ENCODE data around the gene STRADB.

Gene STRADB

DNA sequence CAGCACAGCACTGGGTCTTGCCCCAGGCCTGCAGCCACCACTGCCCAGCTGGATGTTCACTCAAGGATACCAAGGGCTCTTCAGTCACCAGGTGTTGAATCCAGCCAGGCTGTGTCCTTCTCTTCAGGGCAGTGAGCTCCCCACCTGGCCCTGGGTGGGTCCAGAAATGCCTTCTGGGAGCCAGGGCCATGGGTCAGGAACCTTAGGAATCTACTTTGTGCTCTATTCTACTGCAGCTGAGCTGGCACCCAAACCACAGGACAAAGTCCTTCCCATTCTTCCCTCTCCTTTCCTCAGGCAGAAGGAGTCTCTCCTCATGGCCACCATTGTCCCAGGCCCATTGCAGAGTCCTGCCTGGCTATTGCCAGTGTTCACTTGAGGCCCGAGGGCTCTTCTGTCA is 13.0 kb downstream of the STRADB start:
- H3K9me3 ChIP-seq (ENCODE audit: insufficient read depth, low read depth, low read length), result no peaks in the 10 kb centered on the region
- H3K14ac ChIP-seq (ENCODE audit: low read length), result no peak overlapping the region
- no peak overlapping the region for H2BK12ac ChIP-seq (ENCODE audit: low read length)
- no CpG with 5 or more reads among the region's 1 CpG for WGBS (ENCODE audit: extremely low coverage, insufficient coverage, insufficient read length)
- no peak overlapping the region for H2BK120ac ChIP-seq (ENCODE audit: insufficient read depth, low read length, poor library complexity)
- H2BK5ac ChIP-seq (ENCODE audit: low read depth, low read length, poor library complexity), result no peak overlapping the region
- no peak overlapping the region for H3K27ac ChIP-seq (ENCODE audit: low read depth, low read length)
- no peak overlapping the region for H3K9ac ChIP-seq (ENCODE audit: low read length)
- H3K79me1 ChIP-seq (ENCODE audit: low read length), result no peaks in the 10 kb centered on the region
- peaks cover 6 to 8% of the 10 kb centered on the region in 2 experiments for H3K36me3 ChIP-seq (ENCODE audit: control insufficient read depth in 1 of 2, insufficient read depth in 2 of 2, low read length in 2 of 2)
- no peak overlapping the region for H2AFZ ChIP-seq (ENCODE audit: insufficient read depth, low read length, poor library complexity)
- H4K91ac ChIP-seq (ENCODE audit: low read depth, low read length), result no peak overlapping the region
- no peaks in the 10 kb centered on the region for H3K79me2 ChIP-seq (ENCODE audit: control insufficient read depth, insufficient read depth, low read length, poor library complexity)
- H3K27me3 ChIP-seq (ENCODE audit: insufficient read depth, low read length), result no peaks in the 10 kb centered on the region
- H3K4me3 ChIP-seq (ENCODE audit: low read depth, low read length), result no peak overlapping the region
- no peak overlapping the region for H3K4ac ChIP-seq (ENCODE audit: low read depth, low read length)
- H3K4me2 ChIP-seq (ENCODE audit: low read length), result no peak overlapping the region
- H4K8ac ChIP-seq (ENCODE audit: low read depth, low read length), result no peak overlapping the region
- no peak overlapping the region for H3K23ac ChIP-seq (ENCODE audit: low read length)
- H3K18ac ChIP-seq (ENCODE audit: low read length), result no peak overlapping the region
- DNase-seq, result no peak
- H4K12ac ChIP-seq (ENCODE audit: low read depth, low read length), result no peak overlapping the region
- H3K4me1 ChIP-seq (ENCODE audit: control insufficient read depth in 1 of 2, insufficient read depth in 2 of 2, low read length in 2 of 2), result no peaks in the 10 kb centered on the region
- H2AK5ac ChIP-seq (ENCODE audit: low read length), result no peak overlapping the region

DNA sequence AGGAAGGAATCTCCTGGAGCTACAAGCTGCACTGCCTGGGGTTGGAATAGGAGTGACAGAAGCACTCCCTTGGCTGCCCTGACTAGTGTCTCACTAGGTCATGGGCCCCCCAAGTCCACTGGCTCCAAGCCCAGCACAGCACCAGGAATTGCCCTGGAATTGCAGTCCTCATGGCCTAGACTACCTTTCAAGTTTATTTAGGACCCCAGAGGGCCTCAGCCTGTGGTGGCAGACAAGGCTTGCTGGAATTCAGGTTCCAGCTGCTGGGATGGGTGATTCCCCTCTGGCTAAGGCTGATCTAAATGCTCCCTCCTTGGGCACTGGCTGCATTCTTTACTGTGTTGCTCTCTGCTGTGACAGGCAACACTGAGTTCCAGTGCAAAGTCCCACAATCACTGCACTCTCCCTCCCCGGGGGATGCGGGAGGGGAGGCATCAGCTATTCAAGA is 14.0 kb downstream of the STRADB start:
- no CpG with 5 or more reads among the region's 2 CpGs for WGBS (ENCODE audit: extremely low coverage, insufficient coverage, insufficient read length)
- Histone ChIP-seq H2AK5ac (ENCODE audit: low read length) (no peak overlapping the region), H3K9ac (ENCODE audit: low read length) (no peak overlapping the region)

DNA sequence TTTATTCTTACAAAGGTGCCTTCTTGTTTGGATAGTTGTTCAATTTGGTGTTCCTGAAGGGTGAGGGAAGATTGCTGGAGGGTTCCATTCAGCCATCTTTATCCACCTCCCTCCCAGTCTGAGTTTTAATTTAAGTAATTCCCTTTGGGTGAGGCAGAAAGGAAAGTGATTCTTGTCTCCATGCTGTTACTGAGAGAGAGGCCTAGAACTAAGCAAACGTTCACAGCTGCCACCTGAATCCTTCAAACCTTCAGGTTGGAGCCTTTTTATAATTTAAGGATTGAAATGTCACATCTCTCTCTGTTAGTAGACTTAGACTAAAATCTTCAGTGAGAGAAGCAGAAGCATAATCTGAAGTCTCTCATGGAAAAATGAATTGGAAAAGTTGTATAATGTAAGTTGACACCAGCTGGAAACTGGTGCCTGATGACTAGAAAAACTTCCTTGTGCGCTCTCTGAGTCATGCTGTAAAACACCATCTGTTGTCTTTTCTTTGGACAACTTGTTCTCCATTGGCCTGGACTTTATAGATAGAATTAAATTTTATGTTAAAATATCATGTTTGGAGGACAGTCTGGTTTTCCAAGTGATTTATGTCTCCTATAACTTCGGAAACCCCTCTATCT is 14.6 kb downstream of the STRADB start:
- Histone ChIP-seq H3K4me1 (ENCODE audit: control insufficient read depth in 1 of 2, insufficient read depth in 2 of 2, low read length in 2 of 2) (no peaks in the 10 kb centered on the region), H3K4me3 (ENCODE audit: low read depth, low read length) (no peak overlapping the region), H3K4me2 (ENCODE audit: low read length) (no peak overlapping the region), H3K14ac (ENCODE audit: low read length) (no peak overlapping the region), H3K9ac (ENCODE audit: low read length) (no peak overlapping the region), H3K27ac (ENCODE audit: low read depth, low read length) (no peak overlapping the region), H3K23ac (ENCODE audit: low read length) (no peak overlapping the region), H4K12ac (ENCODE audit: low read depth, low read length) (no peak overlapping the region), H4K8ac (ENCODE audit: low read depth, low read length) (no peak overlapping the region), H3K4ac (ENCODE audit: low read depth, low read length) (no peak overlapping the region), H3K27me3 (ENCODE audit: insufficient read depth, low read length) (no peaks in the 10 kb centered on the region), H2BK5ac (ENCODE audit: low read depth, low read length, poor library complexity) (no peak overlapping the region), H2BK120ac (ENCODE audit: insufficient read depth, low read length, poor library complexity) (no peak overlapping the region), H2AFZ (ENCODE audit: insufficient read depth, low read length, poor library complexity) (no peak overlapping the region), H3K18ac (ENCODE audit: low read length) (no peak overlapping the region), H3K9me3 (ENCODE audit: insufficient read depth, low read depth, low read length) (no peaks in the 10 kb centered on the region), H3K36me3 (ENCODE audit: control insufficient read depth in 1 of 2, insufficient read depth in 2 of 2, low read length in 2 of 2) (peaks cover 6 to 7% of the 10 kb centered on the region in 2 experiments), H3K79me2 (ENCODE audit: control insufficient read depth, insufficient read depth, low read length, poor library complexity) (no peaks in the 10 kb centered on the region), H4K91ac (ENCODE audit: low read depth, low read length) (no peak overlapping the region), H3K79me1 (ENCODE audit: low read length) (no peaks in the 10 kb centered on the region), H2AK5ac (ENCODE audit: low read length) (no peak overlapping the region), H2BK12ac (ENCODE audit: low read length) (no peak overlapping the region)
- DNase-seq, result no peak
- WGBS (ENCODE audit: extremely low coverage, insufficient coverage, insufficient read length), result no CpG with 5 or more reads among the region's 3 CpGs

More for the DNA sequence above, 14.0 kb downstream of the STRADB start:
- H3K4ac ChIP-seq (ENCODE audit: low read depth, low read length), result no peak overlapping the region
- no peaks in the 10 kb centered on the region for H3K4me1 ChIP-seq (ENCODE audit: control insufficient read depth in 1 of 2, insufficient read depth in 2 of 2, low read length in 2 of 2)
- H3K9me3 ChIP-seq (ENCODE audit: insufficient read depth, low read depth, low read length), result no peaks in the 10 kb centered on the region
- no peak overlapping the region for H4K8ac ChIP-seq (ENCODE audit: low read depth, low read length)
- peaks cover 6 to 8% of the 10 kb centered on the region in 2 experiments for H3K36me3 ChIP-seq (ENCODE audit: control insufficient read depth in 1 of 2, insufficient read depth in 2 of 2, low read length in 2 of 2)
- H2BK120ac ChIP-seq (ENCODE audit: insufficient read depth, low read length, poor library complexity), result no peak overlapping the region
- no peaks in the 10 kb centered on the region for H3K79me1 ChIP-seq (ENCODE audit: low read length)
- no peak for DNase-seq
- H3K14ac ChIP-seq (ENCODE audit: low read length), result no peak overlapping the region
- no peaks in the 10 kb centered on the region for H3K27me3 ChIP-seq (ENCODE audit: insufficient read depth, low read length)
- H2BK12ac ChIP-seq (ENCODE audit: low read length), result no peak overlapping the region
- H4K91ac ChIP-seq (ENCODE audit: low read depth, low read length), result no peak overlapping the region
- H3K23ac ChIP-seq (ENCODE audit: low read length), result no peak overlapping the region
- H2AFZ ChIP-seq (ENCODE audit: insufficient read depth, low read length, poor library complexity), result no peak overlapping the region
- H2BK5ac ChIP-seq (ENCODE audit: low read depth, low read length, poor library complexity), result no peak overlapping the region
- H3K4me2 ChIP-seq (ENCODE audit: low read length), result no peak overlapping the region
- no peak overlapping the region for H3K18ac ChIP-seq (ENCODE audit: low read length)
- H4K12ac ChIP-seq (ENCODE audit: low read depth, low read length), result no peak overlapping the region
- H3K4me3 ChIP-seq (ENCODE audit: low read depth, low read length), result no peak overlapping the region
- no peak overlapping the region for H3K27ac ChIP-seq (ENCODE audit: low read depth, low read length)
- H3K79me2 ChIP-seq (ENCODE audit: control insufficient read depth, insufficient read depth, low read length, poor library complexity), result no peaks in the 10 kb centered on the region

DNA sequence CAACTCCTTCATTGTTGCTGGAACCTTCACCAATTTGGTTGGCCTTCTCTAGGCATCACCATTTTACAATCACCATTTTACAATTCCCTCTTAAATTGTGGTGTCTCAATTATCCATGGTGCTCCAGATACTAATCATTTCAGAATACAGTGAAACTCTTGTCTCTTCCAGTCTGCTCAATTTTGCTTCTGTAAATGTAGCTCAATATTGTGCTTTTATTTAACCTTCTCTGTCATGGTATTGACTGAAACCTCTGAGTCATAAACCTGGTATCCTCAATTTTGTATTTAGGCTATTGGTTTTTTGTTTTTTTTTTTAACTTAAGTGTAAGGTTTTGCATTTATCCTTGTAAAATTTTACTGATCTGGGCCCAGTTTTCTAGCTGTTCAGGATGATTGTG is 16.1 kb downstream of the STRADB start:
- no peak overlapping the region for H2BK12ac ChIP-seq (ENCODE audit: low read length)
- no peak overlapping the region for H3K27ac ChIP-seq (ENCODE audit: low read depth, low read length)
- no peak overlapping the region for H3K14ac ChIP-seq (ENCODE audit: low read length)
- no peaks in the 10 kb centered on the region for H3K79me1 ChIP-seq (ENCODE audit: low read length)
- no peak overlapping the region for H2AK5ac ChIP-seq (ENCODE audit: low read length)
- no peaks in the 10 kb centered on the region for H3K9me3 ChIP-seq (ENCODE audit: insufficient read depth, low read depth, low read length)
- H3K79me2 ChIP-seq (ENCODE audit: control insufficient read depth, insufficient read depth, low read length, poor library complexity), result no peaks in the 10 kb centered on the region
- no peak overlapping the region for H3K23ac ChIP-seq (ENCODE audit: low read length)
- H4K91ac ChIP-seq (ENCODE audit: low read depth, low read length), result no peak overlapping the region
- H3K4me2 ChIP-seq (ENCODE audit: low read length), result no peak overlapping the region
- H4K8ac ChIP-seq (ENCODE audit: low read depth, low read length), result no peak overlapping the region
- H2BK120ac ChIP-seq (ENCODE audit: insufficient read depth, low read length, poor library complexity), result no peak overlapping the region
- H2BK5ac ChIP-seq (ENCODE audit: low read depth, low read length, poor library complexity), result no peak overlapping the region
- H3K4ac ChIP-seq (ENCODE audit: low read depth, low read length), result no peak overlapping the region
- no peak overlapping the region for H4K12ac ChIP-seq (ENCODE audit: low read depth, low read length)
- no peak overlapping the region for H3K4me3 ChIP-seq (ENCODE audit: low read depth, low read length)
- H3K9ac ChIP-seq (ENCODE audit: low read length), result no peak overlapping the region
- no peak for DNase-seq
- H3K18ac ChIP-seq (ENCODE audit: low read length), result no peak overlapping the region
- H2AFZ ChIP-seq (ENCODE audit: insufficient read depth, low read length, poor library complexity), result no peak overlapping the region
- H3K36me3 ChIP-seq (ENCODE audit: control insufficient read depth in 1 of 2, insufficient read depth in 2 of 2, low read length in 2 of 2), result peaks cover 7 to 8% of the 10 kb centered on the region in 2 experiments
- H3K27me3 ChIP-seq (ENCODE audit: insufficient read depth, low read length), result no peaks in the 10 kb centered on the region
- H3K4me1 ChIP-seq (ENCODE audit: control insufficient read depth in 1 of 2, insufficient read depth in 2 of 2, low read length in 2 of 2), result no peaks in the 10 kb centered on the region
